HG02938 (cell line): ENCODE results near the gene CYP3A7.
"Not testable (repeated sequence)": the region's sequence is repeated elsewhere in the genome, so short reads cannot be mapped to it uniquely, and the experiment has no call there.

Experiments used
- ATAC-seq: cut with Tn5 transposase; IDR thresholded peaks from one replicate; pipeline ENCODE4 v1.9.1; 2021; ENCODE audit warnings: mild to moderate bottlenecking, moderate library complexity; ENCODE audit not compliant: unreplicated experiment

The CYP3A7 gene

GRCh38 chr7:99709838-99710578 lies 25.0 kb downstream of the CYP3A7 start:
- no peak for ATAC-seq

GRCh38 chr7:99709260-99709659 lies 25.7 kb downstream of the CYP3A7 start:
- ATAC-seq, result no peak

GRCh38 chr7:99707096-99707495 lies 27.9 kb downstream of the CYP3A7 start:
- no peak for ATAC-seq

GRCh38 chr7:99699946-99700345 lies 35.0 kb downstream of the CYP3A7 start:
- ATAC-seq, result no peak

- ATAC-seq, result not testable (repeated sequence)
These were observed 35.9 kb downstream of the CYP3A7 start for GRCh38 chr7:99698867-99699730.

- no peak for ATAC-seq
These were observed 40.1 kb downstream of the CYP3A7 start for GRCh38 chr7:99694912-99695304.

- ATAC-seq, result no peak
These were observed 40.6 kb downstream of the CYP3A7 start for GRCh38 chr7:99694201-99694911.

GRCh38 chr7:99693427-99694200 lies 41.4 kb downstream of the CYP3A7 start:
- no peak for ATAC-seq

- ATAC-seq, result no peak
These were observed 41.9 kb downstream of the CYP3A7 start for GRCh38 chr7:99693100-99693426.

- not testable (repeated sequence) for ATAC-seq
These were observed 42.4 kb downstream of the CYP3A7 start for GRCh38 chr7:99692563-99692962.

- ATAC-seq, result not testable (repeated sequence)
These were observed 43.3 kb downstream of the CYP3A7 start for GRCh38 chr7:99691658-99692057.

GRCh38 chr7:99690918-99691317 lies 44.1 kb downstream of the CYP3A7 start:
- not testable (repeated sequence) for ATAC-seq

- not testable (repeated sequence) for ATAC-seq
These were observed 49.0 kb downstream of the CYP3A7 start for GRCh38 chr7:99685871-99686608.

GRCh38 chr7:99685129-99685758 lies 49.8 kb downstream of the CYP3A7 start:
- ATAC-seq, result no peak

GRCh38 chr7:99679400-99680191 lies 55.4 kb downstream of the CYP3A7 start, which contains the start of gene CYP3A5:
Gene CYP3A5 (minus strand): TSS chr7:99679996. CDS start chr7:99679896, 100 bp downstream.
- no peak for ATAC-seq

- no peak for ATAC-seq
These were observed 56.0 kb downstream of the CYP3A7 start for GRCh38 chr7:99679032-99679399.

GRCh38 chr7:99677648-99678045 lies 57.3 kb downstream of the CYP3A7 start:
- no peak for ATAC-seq

- ATAC-seq, result no peak
These were observed 57.9 kb downstream of the CYP3A7 start for GRCh38 chr7:99677013-99677647.
